Transverse colon (tissue), 4 donors: ENCODE measurements around the gene PKP2. TPM values are rescaled to one million over a fixed set of nuclear protein-coding genes. Genes with fewer than 3 reads are reported as not detected.

Source experiments
- DNase-seq: peaks from one replicate; pipeline ENCODE4 v3.0.0-alpha.2; 2019
- H3K27ac ChIP-seq, 4 donors: fragments of 200-600 bp; sonication (generic); 2 replicates each; pipeline ENCODE4 v1.5.1; 2016 to 2018; ENCODE audit warnings: inconsistent platforms in 4 of 4
- H3K27me3 ChIP-seq: fragments of 200-600 bp; sonication (generic); 2 replicates; pipeline ENCODE4 v1.5.1; 2017; ENCODE audit warnings: inconsistent platforms
- H3K36me3 ChIP-seq, 4 donors: fragments of 200-600 bp; sonication (generic); 2 replicates each; pipeline ENCODE4 v1.5.1; 2017 to 2019; ENCODE audit warnings: inconsistent platforms in 4 of 4
- H3K4me1 ChIP-seq, 4 donors: fragments of 200-600 bp; sonication (generic); 2 replicates each; pipeline ENCODE4 v1.5.1; 2017 to 2020; ENCODE audit warnings: inconsistent platforms in 4 of 4
- H3K4me3 ChIP-seq, 4 donors: fragments of 200-600 bp; sonication (generic); 1 replicate in 1 of 4; 2 replicates in 3 of 4; pipeline versions ENCODE4 v1.5.1 to v1.6.1; 2017 to 2019; ENCODE audit warnings: inconsistent platforms in 4 of 4
- H3K9me3 ChIP-seq, 2 donors: fragments of 200-600 bp; sonication (generic); 2 replicates each; pipeline ENCODE4 v1.5.1; 2017 to 2019; ENCODE audit warnings: inconsistent platforms in 2 of 2
- CTCF ChIP-seq, 5 experiments: fragments of 200-600 bp in 3 of 5; fragments of 450-650 bp in 2 of 5; sonication (generic) in 3 of 5; IDR thresholded peaks; 1 replicate in 2 of 5; 2 replicates in 3 of 5; pipeline ENCODE4 v1.5.1; 2016 to 2017; ENCODE audit warnings: antibody characterized with exemption in 5 of 5, inconsistent platforms in 3 of 5, mild to moderate bottlenecking in 2 of 5, moderate library complexity in 1 of 5
- EP300 ChIP-seq: sonication (generic); formaldehyde crosslinking; IDR thresholded peaks from one replicate; pipeline ENCODE4 v1.6.1; 2017; ENCODE audit warnings: antibody characterized with exemption, low read depth
- POLR2A ChIP-seq: fragments of 450-650 bp; IDR thresholded peaks from one replicate; pipeline ENCODE4 v1.6.1; 2016; ENCODE audit warnings: antibody characterized with exemption, mild to moderate bottlenecking, moderate library complexity
- POLR2AphosphoS5 ChIP-seq, 3 donors: sonication (generic); formaldehyde crosslinking; IDR thresholded peaks; one replicate each; pipeline ENCODE4 v1.6.1; 2016; ENCODE audit warnings: antibody characterized with exemption in 3 of 3
- WGBS, 2 donors: methylation state at CpG; one replicate each; pipeline ENCODE4 v1.1.5; 2018; ENCODE audit warnings: low coverage in 1 of 2; 5-methylcytosine and 5-hydroxymethylcytosine counted together
- in situ Hi-C, 4 donors: fragments of 200-750 bp; cut with MboI; loops; one replicate each; pipeline versions ENCODE4 v1.15.0 to v1.15.1; 2017; ENCODE audit warnings: low sequenced_read_pairs in 3 of 4, low pct_ligation_motif_present in 1 of 4, low pct_unique_long_range_greater_than_20kb in 1 of 4
- intact Hi-C: fragments of 100-400 bp; cut with DNase I; formaldehyde crosslinking; loops from one replicate; pipeline ENCODE4 v1.15.1; 2023; ENCODE audit warnings: low total_unique reads
- total RNA-seq, 4 donors: library from RNA; depleted of rRNA; stranded (reverse); fragments of >200 nt; gene quantifications; one replicate each; pipeline ENCODE4 v1.1.0, GENCODE V29; 2016

Gene PKP2
- total RNA-seq, 4 donors from 2014 or later, result 92.0 to 253 (median 108) TPM

- Histone ChIP-seq H3K36me3 (peaks cover 0 to 20% (median 3%) of the 10 kb centered on the region in 4 donors), H3K4me3 (no peak overlapping the region), H3K9me3 (no peaks in the 10 kb centered on the region), H3K27me3 (no peaks in the 10 kb centered on the region), H3K27ac (no peak overlapping the region), H3K4me1 (no peaks in the 10 kb centered on the region)
- DNase-seq, result no peak
- intact Hi-C loops (no loop called here), in situ Hi-C loops (no loop called here)
- TF ChIP-seq POLR2AphosphoS5 (IDR thresholded peaks at IDR 0.05), result no peak
- no peak for TF ChIP-seq EP300
- 93 to 94% methylated on average over 6 to 8 of the region's 8 CpGs for WGBS, 2 donors
Observed at GRCh38 chr12:32821293-32821692, 75.3 kb downstream of the PKP2 start.

- WGBS, 2 donors, result 80 to 85% methylated on average over 1 to 2 of the region's 2 CpGs
Observed at GRCh38 chr12:32820376-32820931, 76.1 kb downstream of the PKP2 start.

GRCh38 chr12:32819424-32819823 lies 77.2 kb downstream of the PKP2 start:
- Histone ChIP-seq H3K4me3 (no peak overlapping the region), H3K27me3 (no peaks in the 10 kb centered on the region), H3K27ac (no peak overlapping the region), H3K9me3 (no peaks in the 10 kb centered on the region), H3K36me3 (peaks cover 0 to 18% (median 3%) of the 10 kb centered on the region in 4 donors), H3K4me1 (no peaks in the 10 kb centered on the region)
- no peak for DNase-seq
- in situ Hi-C loops (no loop called here), intact Hi-C loops (no loop called here)
- TF ChIP-seq POLR2AphosphoS5 (IDR thresholded peaks at IDR 0.05), result no peak
- no peak for TF ChIP-seq POLR2A
- TF ChIP-seq EP300, result no peak
- no peak for TF ChIP-seq CTCF (IDR thresholded peaks at IDR 0.05)

More at GRCh38 chr12:32820376-32820931, 76.1 kb downstream of the PKP2 start:
- Histone ChIP-seq H3K27me3 (no peaks in the 10 kb centered on the region), H3K27ac (no peak overlapping the region), H3K4me1 (no peaks in the 10 kb centered on the region), H3K9me3 (no peaks in the 10 kb centered on the region), H3K4me3 (no peak overlapping the region), H3K36me3 (peaks cover 0 to 20% (median 3%) of the 10 kb centered on the region in 4 donors)
- no peak for DNase-seq
- intact Hi-C loops, result no loop called here
- in situ Hi-C loops, result no loop called here
- TF ChIP-seq POLR2AphosphoS5 (IDR thresholded peaks at IDR 0.05) (no peak), CTCF (IDR thresholded peaks at IDR 0.05) (no peak)

- in situ Hi-C loops (no loop called here), intact Hi-C loops (no loop called here)
- Histone ChIP-seq H3K27ac (no peak overlapping the region), H3K4me3 (no peak overlapping the region), H3K27me3 (no peaks in the 10 kb centered on the region), H3K4me1 (no peaks in the 10 kb centered on the region), H3K36me3 (peaks cover 0 to 6% (median 0%) of the 10 kb centered on the region in 4 donors), H3K9me3 (no peaks in the 10 kb centered on the region)
- WGBS, 2 donors, result 68 to 82% methylated on average over 7 of the region's 7 CpGs
- no peak for DNase-seq
- TF ChIP-seq CTCF (IDR thresholded peaks at IDR 0.05) (no peak), POLR2AphosphoS5 (IDR thresholded peaks at IDR 0.05) (no peak), POLR2A (no peak), EP300 (no peak)
Observed at GRCh38 chr12:32811686-32812392, 84.7 kb downstream of the PKP2 start.
